Fibroblast of the aortic adventitia (primary cell): Measurements from ENCODE around the gene TCEA2. TPM values are rescaled to one million over a fixed set of nuclear protein-coding genes. Genes with fewer than 3 reads are reported as not detected.

Source experiments
- DNase-seq: peaks from one replicate; pipeline ENCODE4 v3.0.0-alpha.2; 2010; ENCODE audit warnings: low read depth
- H3K4me3 ChIP-seq: 2 replicates; pipeline ENCODE4 v1.5.1; 2011; ENCODE audit warnings: low read depth, mild to moderate bottlenecking, control low read depth, low read length, moderate library complexity
- CTCF ChIP-seq: IDR thresholded peaks from 2 replicates; pipeline ENCODE4 v1.5.1; 2011; ENCODE audit warnings: mild to moderate bottlenecking, low read length, control low read depth, inconsistent platforms; ENCODE audit not compliant: insufficient read depth
- total RNA-seq: library from RNA; depleted of rRNA; stranded (reverse); fragments of >200 nt; gene quantifications from 2 replicates; pipeline ENCODE4 v1.2.3, GENCODE V29; 2012; ENCODE audit warnings: low replicate concordance

TCEA2 gene
- total RNA-seq, 1 donor: 23.5 TPM

GRCh38 chr20:64036346-64037198 is 26.4 kb upstream of the TCEA2 start:
- no peak overlapping the region for H3K4me3 ChIP-seq
- no peak for DNase-seq
- no peak for TF ChIP-seq CTCF

GRCh38 chr20:64037199-64037497 is 25.9 kb upstream of the TCEA2 start:
- no peak for DNase-seq
- TF ChIP-seq CTCF: no peak
- no peak overlapping the region for H3K4me3 ChIP-seq

- no peak overlapping the region for H3K4me3 ChIP-seq
- no peak for TF ChIP-seq CTCF
- DNase-seq: no peak
These were observed 25.3 kb upstream of the TCEA2 start for GRCh38 chr20:64037498-64038213.

GRCh38 chr20:64038224-64038564 is 24.8 kb upstream of the TCEA2 start:
- H3K4me3 ChIP-seq: no peak overlapping the region
- no peak for TF ChIP-seq CTCF
- no peak for DNase-seq

GRCh38 chr20:64038565-64039292 is 24.3 kb upstream of the TCEA2 start:
- H3K4me3 ChIP-seq: peak overlapping the region; percentile 48
- TF ChIP-seq CTCF: peak; percentile 56
- peak; percentile 40 for DNase-seq

GRCh38 chr20:64039293-64040160 is 23.5 kb upstream of the TCEA2 start:
- DNase-seq: no peak
- H3K4me3 ChIP-seq: peak overlapping the region; percentile 28
- TF ChIP-seq CTCF: no peak
